Hypothalamus (tissue), 51 donors: Measurements from ENCODE around the gene UBE2H.
"Not testable (repeated sequence)": the region's sequence is repeated elsewhere in the genome, so short reads cannot be mapped to it uniquely, and the experiment has no call there.

Experiments used
- DNase-seq, 51 donors: peaks; one replicate each; lab custom pipeline; 2025; lab: John Stamatoyannopoulos, UW

The UBE2H gene

DNA sequence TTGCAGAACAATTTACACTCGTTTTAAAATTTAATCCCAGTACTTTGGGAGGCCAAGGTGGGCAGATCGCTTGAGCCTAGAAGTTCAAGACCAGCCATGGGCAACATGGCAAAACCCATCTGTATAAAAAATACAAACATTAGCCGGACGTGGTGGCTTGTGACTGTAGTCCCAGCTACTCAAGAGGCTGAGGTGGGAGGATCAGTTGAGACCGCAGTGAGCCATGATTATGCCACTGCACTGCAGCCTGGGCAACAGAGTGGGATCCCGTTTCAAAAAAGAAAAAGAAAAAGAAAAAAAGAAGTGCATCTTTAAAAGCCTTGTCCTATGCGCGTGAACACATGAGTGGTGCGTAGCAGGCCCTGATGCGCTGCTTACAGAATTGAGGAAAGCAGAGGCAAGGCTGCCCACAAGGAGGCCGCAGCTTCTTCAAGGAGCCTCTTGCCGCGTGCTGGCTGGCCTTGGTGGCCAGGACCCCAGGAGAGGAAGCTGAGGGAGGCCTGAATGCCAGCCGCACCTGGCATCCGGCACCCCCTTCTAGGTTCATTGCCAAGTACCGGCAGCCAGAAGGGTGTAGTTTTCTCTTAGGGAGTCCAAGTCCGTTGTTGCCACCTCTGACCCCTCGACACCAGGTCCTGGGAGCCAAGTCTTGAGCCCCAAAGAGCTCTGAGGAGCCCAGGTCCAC is 124.5 kb downstream of the UBE2H start:
- DNase-seq: no peak

DNA sequence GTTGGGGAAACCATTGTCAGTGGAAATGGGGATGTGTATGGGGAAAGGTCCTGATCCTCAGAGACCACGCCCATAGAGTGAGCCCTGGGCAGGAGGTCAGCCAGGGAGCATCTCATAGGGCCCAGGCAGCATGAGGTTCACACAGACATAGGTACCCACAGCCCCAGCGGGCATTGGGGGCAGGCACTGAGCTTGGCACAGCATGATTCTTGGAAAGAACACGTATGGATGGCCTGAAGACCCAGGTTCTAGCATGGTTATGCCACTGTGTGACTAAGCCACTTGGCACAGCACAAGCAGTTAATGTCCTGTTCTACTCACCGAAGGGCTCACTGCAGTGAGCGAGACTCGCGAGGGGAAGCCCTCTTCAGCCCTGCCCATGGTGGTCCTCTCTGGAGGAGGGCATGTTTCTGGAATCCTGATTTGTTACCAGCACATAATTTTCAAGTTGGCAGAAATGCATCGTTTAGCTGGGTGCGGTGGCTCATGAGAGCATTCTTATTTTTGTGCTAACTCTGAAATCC is 125.2 kb downstream of the UBE2H start:
- no peak for DNase-seq

GRCh38 chr7:129826895-129827294 is 125.9 kb downstream of the UBE2H start:
- DNase-seq: not testable (repeated sequence)

- DNase-seq: peak; percentile 37 to 91 (median 76)
These were observed 127.4 kb downstream of the UBE2H start for GRCh38 chr7:129825209-129825970.

DNA sequence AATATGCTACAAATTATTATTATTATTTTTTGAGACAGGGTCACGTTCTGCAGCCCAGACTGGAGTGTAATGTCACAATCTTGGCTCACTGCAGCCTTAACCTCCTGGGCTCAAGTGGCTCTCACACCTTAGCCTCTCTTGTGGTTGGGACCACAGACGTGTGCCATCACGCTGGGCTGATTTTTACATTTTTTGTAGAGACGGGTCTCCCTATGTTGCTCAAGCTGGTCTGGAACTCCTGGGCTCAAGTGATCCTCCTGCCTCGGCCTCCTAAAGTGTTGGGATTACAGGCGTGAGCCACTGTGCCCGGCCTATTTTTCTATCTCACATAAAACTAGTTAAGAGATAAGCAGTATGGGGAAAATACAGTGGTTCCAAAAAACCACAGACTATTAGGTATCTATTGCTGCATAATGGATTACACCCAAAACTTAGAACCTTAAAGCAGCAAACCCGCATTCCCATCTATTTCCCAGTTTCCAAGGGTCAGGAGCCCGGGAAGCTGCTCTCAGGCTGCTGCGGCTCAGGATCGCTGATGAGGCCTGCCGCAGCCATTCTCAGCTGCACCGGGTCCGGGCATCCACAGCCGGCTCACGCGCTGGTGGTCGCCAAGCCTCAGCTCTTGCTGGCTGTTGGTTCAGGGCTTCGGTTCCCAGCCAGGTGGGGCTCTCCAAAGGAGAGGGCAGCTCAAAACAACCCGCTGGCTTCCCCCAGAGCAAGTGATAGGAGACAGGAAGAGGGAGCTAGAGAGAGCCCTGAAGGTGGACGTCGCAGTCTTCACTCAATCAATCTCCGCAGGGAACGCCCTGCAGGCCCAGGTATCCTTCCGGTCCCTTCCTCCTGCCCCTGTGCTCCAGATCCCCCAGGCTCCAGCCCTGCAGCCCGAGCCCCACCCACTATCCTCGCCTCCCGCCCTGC is 128.2 kb downstream of the UBE2H start:
- DNase-seq: peak in 21 of 51 donors; percentile 16 to 69 (median 37)

DNA sequence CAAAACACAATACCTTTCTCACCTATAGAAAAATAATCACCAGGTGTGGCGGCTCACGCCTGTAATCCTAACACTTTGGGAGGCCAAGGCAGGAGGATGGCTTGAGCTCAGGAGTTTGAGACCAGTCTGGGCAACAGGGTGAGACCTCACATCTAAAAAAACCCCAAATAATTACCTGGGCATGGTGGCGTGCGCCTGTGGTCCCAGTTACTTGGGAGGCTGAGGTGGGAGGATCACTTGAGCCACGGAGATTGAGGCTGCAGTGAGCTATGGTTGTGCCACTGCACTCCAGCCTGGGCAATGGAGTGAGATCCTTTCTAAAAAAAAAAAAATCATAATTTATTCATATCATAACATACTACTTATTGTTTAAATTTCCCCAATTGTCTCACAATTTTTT is 129.6 kb downstream of the UBE2H start:
- not testable (repeated sequence) for DNase-seq

- no peak for DNase-seq
These were observed 131.3 kb downstream of the UBE2H start for GRCh38 chr7:129821476-129821875.

DNA sequence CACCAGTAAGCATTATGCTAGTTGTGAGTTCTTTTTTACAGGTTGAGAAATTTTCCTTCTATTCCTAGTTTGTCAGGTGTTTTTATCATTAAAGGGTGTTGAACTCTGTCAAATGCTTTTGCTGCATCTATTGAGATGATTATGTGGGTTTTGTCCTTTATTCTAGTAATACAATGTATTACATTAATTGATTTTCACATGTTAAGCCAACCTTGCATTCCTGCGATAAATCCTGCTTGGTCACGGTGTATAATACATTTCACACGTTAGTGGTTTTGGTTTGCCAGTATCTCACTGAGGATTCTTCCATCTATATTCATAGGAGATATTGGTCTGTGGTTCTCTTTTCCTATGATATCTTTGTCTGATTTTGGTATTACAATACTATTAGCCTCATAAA is 136.0 kb downstream of the UBE2H start:
- DNase-seq: no peak

DNA sequence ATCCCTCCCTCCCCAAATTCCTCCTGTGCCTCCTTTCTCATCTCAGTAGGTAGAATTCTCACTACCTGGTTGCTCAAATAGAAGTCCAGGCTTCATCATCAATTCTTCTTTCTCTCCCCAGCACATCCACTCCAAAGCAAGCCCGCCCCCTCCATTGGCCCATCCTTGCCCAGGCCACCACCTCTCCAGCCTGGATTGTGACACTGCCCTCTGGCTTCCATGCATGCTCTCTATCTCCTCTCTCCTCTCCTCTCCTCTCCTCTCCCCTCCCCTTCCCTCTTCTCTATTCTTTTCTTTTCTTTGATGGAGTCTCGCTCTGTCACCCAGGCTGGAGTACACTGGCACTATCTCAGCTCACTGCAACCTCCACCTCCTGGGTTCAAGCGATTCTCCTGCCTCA is 144.9 kb downstream of the UBE2H start:
- DNase-seq: no peak

- no peak for DNase-seq
These were observed 147.7 kb downstream of the UBE2H start for GRCh38 chr7:129804890-129805719.

DNA sequence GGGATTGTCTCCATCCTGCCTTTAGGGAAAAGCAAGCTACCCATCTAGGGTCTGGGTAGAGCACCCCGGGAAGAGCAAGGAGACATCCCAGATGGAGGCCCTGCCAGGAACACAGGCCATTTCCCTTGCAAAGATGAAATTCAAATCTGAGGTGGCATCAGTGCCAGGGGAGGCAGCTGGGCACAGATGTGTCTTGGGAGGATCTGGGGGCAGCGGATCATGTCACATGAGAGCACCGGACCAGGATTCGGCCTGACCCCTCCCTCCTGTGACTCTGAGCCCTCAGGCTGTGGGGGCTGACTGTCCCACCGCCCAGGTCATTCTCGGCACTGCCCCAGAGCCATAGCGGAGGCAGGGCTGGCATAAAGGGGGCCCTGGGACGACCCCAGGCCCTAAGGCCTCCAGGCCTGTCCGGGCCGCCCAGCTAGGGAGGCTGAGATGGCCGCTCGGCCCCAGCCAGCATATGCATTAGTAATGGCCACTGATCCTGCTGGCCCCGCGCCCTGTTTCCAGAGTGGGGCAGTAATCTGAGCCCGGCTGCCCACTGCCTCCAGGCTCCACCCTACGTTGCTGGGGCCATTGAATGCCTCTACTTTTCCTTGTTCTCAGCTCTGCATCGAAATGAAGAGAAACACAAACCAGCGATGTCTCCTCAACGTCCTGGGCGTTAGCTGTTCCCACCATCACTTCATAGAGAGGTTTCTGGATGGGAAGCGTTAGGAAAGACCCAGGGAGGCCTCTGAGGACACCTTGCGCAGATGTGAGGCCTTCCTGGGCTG is 148.5 kb downstream of the UBE2H start:
- DNase-seq: no peak

DNA sequence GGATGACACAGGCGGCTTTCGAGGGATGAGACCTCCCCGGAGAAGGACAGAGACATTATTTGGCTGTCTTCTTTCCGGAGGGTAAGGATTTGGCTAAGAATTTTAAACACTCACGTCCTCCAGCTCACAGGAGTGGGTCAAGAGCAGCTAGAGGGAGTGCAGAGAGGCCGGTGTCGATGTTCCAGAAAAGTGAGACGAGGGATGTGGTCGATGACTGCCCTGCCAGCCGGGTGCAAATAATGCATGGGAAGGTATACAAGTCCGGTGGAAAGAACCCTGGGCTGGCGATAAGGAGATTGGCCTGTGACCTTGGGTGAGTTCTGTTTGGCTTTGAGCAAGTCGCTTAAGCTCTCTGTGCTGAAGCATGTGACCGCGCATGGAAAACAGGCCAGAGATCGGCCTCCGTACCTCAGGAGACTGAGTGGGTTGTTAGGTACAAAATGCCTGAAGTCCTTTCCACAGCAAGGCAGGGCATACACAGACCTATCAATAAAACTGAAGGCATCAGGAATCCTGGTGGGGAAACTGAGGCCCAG is 149.1 kb downstream of the UBE2H start:
- DNase-seq: no peak

- no peak for DNase-seq
These were observed 150.9 kb downstream of the UBE2H start for GRCh38 chr7:129801882-129802281.

- no peak for DNase-seq
These were observed 151.9 kb downstream of the UBE2H start for GRCh38 chr7:129800901-129801300.

GRCh38 chr7:129799350-129799955 is 153.3 kb downstream of the UBE2H start:
- no peak for DNase-seq

- DNase-seq: no peak
These were observed 154.0 kb downstream of the UBE2H start for GRCh38 chr7:129798616-129799349.

DNA sequence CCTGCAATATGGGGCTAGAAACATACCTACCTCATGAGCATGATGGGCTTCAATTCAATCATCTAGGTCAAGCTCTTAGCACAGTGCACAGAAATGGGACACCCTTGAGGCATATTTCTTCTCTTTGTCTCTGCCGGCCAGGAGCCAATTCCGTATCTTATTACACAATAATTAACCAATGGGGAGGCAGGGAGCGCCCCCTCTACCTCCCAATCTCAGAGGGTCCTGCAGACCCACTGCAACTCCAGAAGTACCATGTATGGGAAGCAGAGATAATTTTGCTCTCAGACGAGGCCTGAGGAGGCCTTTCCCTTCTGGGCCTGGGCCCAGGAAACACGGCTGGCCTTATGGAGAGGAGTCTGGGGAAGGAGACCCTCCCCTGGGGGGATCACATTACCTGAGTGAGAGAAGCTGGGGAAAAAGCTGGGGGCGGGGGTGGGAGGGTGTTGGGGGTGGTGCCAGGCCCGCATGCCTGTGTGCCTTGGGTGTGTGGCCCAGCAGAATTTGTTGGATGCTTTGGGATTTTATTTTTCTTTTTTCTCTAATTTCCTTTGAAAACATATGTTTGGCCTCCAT is 155.5 kb downstream of the UBE2H start:
- no peak for DNase-seq
